ENCODE measurements around the gene QSER1. TPM values are rescaled to one million over a fixed set of nuclear protein-coding genes. Genes with fewer than 3 reads are reported as not detected.

The QSER1 gene
- total RNA-seq, 2 experiments from 2014 or later, result 13.6 to 14.9 TPM

GRCh38 chr11:32983506-32983905 lies 90.9 kb downstream of the QSER1 start:
- POLR2A ChIA-PET, result no interaction called here
- CTCF ChIA-PET, result no interaction called here

GRCh38 chr11:32985600-32985999 lies 93.0 kb downstream of the QSER1 start:
- ChIA-PET POLR2A (no interaction called here), CTCF (no interaction called here)

- CTCF ChIA-PET, result no interaction called here
- POLR2A ChIA-PET, result no interaction called here
Measured at GRCh38 chr11:32987851-32988250, 95.2 kb downstream of the QSER1 start.

- CTCF ChIA-PET, result no interaction called here
Measured at GRCh38 chr11:32990481-32990880, 97.9 kb downstream of the QSER1 start.

GRCh38 chr11:32991427-32991826 lies 98.8 kb downstream of the QSER1 start:
- POLR2A ChIA-PET, result no interaction called here

More at GRCh38 chr11:32990481-32990880, 97.9 kb downstream of the QSER1 start:
- POLR2A ChIA-PET, result no interaction called here

GRCh38 chr11:32991898-32992297 lies 99.3 kb downstream of the QSER1 start:
- ChIA-PET CTCF (no interaction called here), POLR2A (no interaction called here)

More at GRCh38 chr11:32991427-32991826, 98.8 kb downstream of the QSER1 start:
- CTCF ChIA-PET, result no interaction called here

- CTCF ChIA-PET, result no interaction called here
- POLR2A ChIA-PET, result no interaction called here
Measured at GRCh38 chr11:33000181-33000580, 107.6 kb downstream of the QSER1 start.

GRCh38 chr11:33001281-33001680 lies 108.7 kb downstream of the QSER1 start:
- POLR2A ChIA-PET, result no interaction called here
- CTCF ChIA-PET, result no interaction called here

GRCh38 chr11:33001751-33002542 lies 109.3 kb downstream of the QSER1 start:
- POLR2A ChIA-PET, result no interaction called here

GRCh38 chr11:33005175-33005574 lies 112.6 kb downstream of the QSER1 start:
- POLR2A ChIA-PET, result no interaction called here
- CTCF ChIA-PET, result no interaction called here

More at GRCh38 chr11:33001751-33002542, 109.3 kb downstream of the QSER1 start:
- CTCF ChIA-PET, result no interaction called here

GRCh38 chr11:33006010-33006409 lies 113.4 kb downstream of the QSER1 start:
- CTCF ChIA-PET, result interaction anchor here (1.1 kb wide), 1 partner anchor 8 kb away, joined by 3 read pairs; no protein-coding TSS in a partner anchor
- POLR2A ChIA-PET, result no interaction called here

GRCh38 chr11:33013755-33014154 lies 121.1 kb downstream of the QSER1 start:
- ChIA-PET CTCF (interaction anchor here (1.2 kb wide), 1 partner anchor 7 kb away, joined by 3 read pairs; no protein-coding TSS in a partner anchor), POLR2A (interaction anchor here (0.6 kb wide), 1 partner anchor 231 kb away, joined by 6 read pairs; no protein-coding TSS in a partner anchor)

GRCh38 chr11:33015621-33016551 lies 123.3 kb downstream of the QSER1 start, which contains the start of gene DEPDC7:
TSS of gene DEPDC7 (plus strand) at chr11:33015878. CDS start at chr11:33015956, 78 bp downstream.
- CTCF ChIA-PET, result interaction anchor here (1.2 to 1.4 kb wide), 2 partner anchors 24 to 50 kb away, joined by 3 to 4 read pairs; partner anchors contain the start of gene TCP11L1
- POLR2A ChIA-PET, result interaction anchor here (0.7 kb wide), 1 partner anchor 24 kb away, joined by 4 read pairs; no protein-coding TSS in a partner anchor

- CTCF ChIA-PET, result interaction anchor here (1.4 kb wide), 1 partner anchor 49 kb away, joined by 4 read pairs; no protein-coding TSS in a partner anchor
- POLR2A ChIA-PET, result no interaction called here
Measured at GRCh38 chr11:33016654-33017053, 124.0 kb downstream of the QSER1 start.

- POLR2A ChIA-PET, result no interaction called here
- CTCF ChIA-PET, result no interaction called here
Measured at GRCh38 chr11:33017478-33017877, 124.9 kb downstream of the QSER1 start.

- ChIA-PET CTCF (no interaction called here), POLR2A (no interaction called here)
Measured at GRCh38 chr11:33017965-33018364, 125.4 kb downstream of the QSER1 start.

GRCh38 chr11:33018840-33019239 lies 126.2 kb downstream of the QSER1 start:
- POLR2A ChIA-PET, result no interaction called here

GRCh38 chr11:33021501-33021900 lies 128.9 kb downstream of the QSER1 start:
- ChIA-PET CTCF (no interaction called here), POLR2A (interaction anchor here (2.4 kb wide), 1 partner anchor 18 kb away, joined by 7 read pairs; the partner anchor contains the start of gene TCP11L1)

More at GRCh38 chr11:33018840-33019239, 126.2 kb downstream of the QSER1 start:
- CTCF ChIA-PET, result no interaction called here

- ChIA-PET POLR2A (interaction anchor here (2.4 kb wide), 1 partner anchor 18 kb away, joined by 7 read pairs; the partner anchor contains the start of gene TCP11L1), CTCF (no interaction called here)
Measured at GRCh38 chr11:33021937-33022336, 129.3 kb downstream of the QSER1 start.

GRCh38 chr11:33025339-33025722 lies 132.7 kb downstream of the QSER1 start:
- CTCF ChIA-PET, result interaction anchor here (0.5 kb wide), 1 partner anchor 328 kb away, joined by 3 read pairs; no protein-coding TSS in a partner anchor
- POLR2A ChIA-PET, result interaction anchor here (0.6 kb wide), 2 partner anchors 12 to 18 kb away, joined by 3 to 5 read pairs; no protein-coding TSS in a partner anchor
